IMR-90 (cell line): ENCODE data around the gene TCFL5. TPM values are rescaled to one million over a fixed set of nuclear protein-coding genes. Genes with fewer than 3 reads are reported as not detected.

Experiments used
- ATAC-seq: fragments of 200-7000 bp; cut with Tn5 transposase; 2 replicates; pipeline ENCODE4 v1.9.1; 2020; ENCODE audit warnings: low read depth, mild to moderate bottlenecking, moderate library complexity
- BruUV-seq: library from RNA; stranded (reverse); fragments of 400-500 nt; replicated peaks from 2 replicates; lab custom pipeline; 2021; lab: Mats Ljungman, UMichigan
- CTCF ChIA-PET: fragments of 300-600 bp; formaldehyde crosslinking; extraction: SDS; loops from one replicate; lab custom pipeline; 2021; ENCODE audit warnings: antibody characterized with exemption; lab: Yijun Ruan, JAX
- POLR2A ChIA-PET: fragments of 300-600 bp; sonication (Branson Sonifier 250); formaldehyde crosslinking; loops from one replicate; lab custom pipeline; 2022; ENCODE audit warnings: antibody characterized with exemption; ENCODE audit not compliant: unreplicated experiment; lab: Charles Lee
- DNase-seq: peaks from one replicate; pipeline ENCODE4 v3.0.0; 2013
- H2AFZ ChIP-seq: replicated peaks from 2 replicates; pipeline ENCODE3; 2013; ENCODE audit warnings: low read length, mild to moderate bottlenecking; ENCODE audit not compliant: poor library complexity
- H2AK5ac ChIP-seq: 2 replicates; pipeline ENCODE4 v1.6.1; 2013; ENCODE audit warnings: low read depth, low read length, inconsistent platforms
- H2AK9ac ChIP-seq: replicated peaks from 2 replicates; pipeline ENCODE3; 2013; ENCODE audit warnings: mild to moderate bottlenecking, low read depth, low read length, moderate library complexity; ENCODE audit not compliant: poor library complexity
- H2BK120ac ChIP-seq: 2 replicates; pipeline ENCODE4 v1.6.1; 2013; ENCODE audit warnings: low read depth, low read length, inconsistent platforms
- H2BK15ac ChIP-seq: 3 replicates; pipeline ENCODE4 v1.6.1; 2013; ENCODE audit warnings: low read depth, low read length, inconsistent platforms
- H2BK20ac ChIP-seq: 2 replicates; pipeline ENCODE4 v1.6.1; 2013; ENCODE audit warnings: low read depth, mild to moderate bottlenecking, inconsistent platforms, low read length, moderate library complexity
- H2BK5ac ChIP-seq: 2 replicates; pipeline ENCODE4 v1.6.1; 2013; ENCODE audit warnings: mild to moderate bottlenecking, low read depth, low read length, inconsistent platforms; ENCODE audit not compliant: poor library complexity, severe bottlenecking
- H3K14ac ChIP-seq: replicated peaks from 2 replicates; pipeline ENCODE4 v1.6.1; 2013; ENCODE audit warnings: low read depth, low read length, inconsistent platforms
- H3K18ac ChIP-seq: 2 replicates; pipeline ENCODE4 v1.6.1; 2013; ENCODE audit warnings: low read depth, low read length, control low read depth
- H3K23ac ChIP-seq: 2 replicates; pipeline ENCODE4 v1.6.1; 2013; ENCODE audit warnings: low read depth, low read length, inconsistent platforms
- H3K27ac ChIP-seq: 2 replicates; pipeline ENCODE4 v1.5.1; 2013; ENCODE audit warnings: mild to moderate bottlenecking, control low read depth, low read length; ENCODE audit not compliant: insufficient read depth
- H3K27me3 ChIP-seq: 2 replicates; pipeline ENCODE4 v1.6.1; 2013; ENCODE audit warnings: low read length; ENCODE audit not compliant: control insufficient read depth, insufficient read depth
- H3K36me3 ChIP-seq: 2 replicates; pipeline ENCODE4 v1.6.1; 2013; ENCODE audit warnings: low read length, mixed read lengths; ENCODE audit not compliant: control insufficient read depth, insufficient read depth
- H3K4ac ChIP-seq: 2 replicates; pipeline ENCODE4 v1.6.1; 2013; ENCODE audit warnings: low read depth, low read length, inconsistent platforms
- H3K4me1 ChIP-seq: 2 replicates; pipeline ENCODE4 v1.6.1; 2013; ENCODE audit warnings: low read length, mixed read lengths; ENCODE audit not compliant: control insufficient read depth, insufficient read depth
- H3K4me2 ChIP-seq: 2 replicates; pipeline ENCODE4 v1.6.1; 2013; ENCODE audit warnings: low read depth, mild to moderate bottlenecking, control low read depth, low read length, moderate library complexity
- H3K4me3 ChIP-seq: 2 replicates; pipeline ENCODE4 v1.5.1; 2013; ENCODE audit warnings: low read depth, mild to moderate bottlenecking, control low read depth, low read length, moderate library complexity; ENCODE audit not compliant: insufficient read depth
- H3K56ac ChIP-seq: 2 replicates; pipeline ENCODE4 v1.6.1; 2013; ENCODE audit warnings: low read length, inconsistent platforms; ENCODE audit not compliant: insufficient read depth; ENCODE audit errors: extremely low read depth
- H3K79me1 ChIP-seq, 2 experiments: 2 replicates each; pipeline ENCODE4 v1.6.1; 2013; ENCODE audit warnings: low read length in 2 of 2, inconsistent platforms in 1 of 2, low read depth in 1 of 2
- H3K9ac ChIP-seq: 2 replicates; pipeline ENCODE4 v1.6.1; 2013; ENCODE audit warnings: low read depth, low read length, control low read depth
- H3K9me1 ChIP-seq: 2 replicates; pipeline ENCODE4 v1.6.1; 2013; ENCODE audit warnings: low read length, inconsistent platforms; ENCODE audit not compliant: insufficient read depth
- H3K9me3 ChIP-seq: 2 replicates; pipeline ENCODE4 v1.6.1; 2013; ENCODE audit warnings: low read length; ENCODE audit not compliant: control insufficient read depth, insufficient read depth
- H4K20me1 ChIP-seq: 2 replicates; pipeline ENCODE4 v1.6.1; 2013; ENCODE audit warnings: low read length, inconsistent platforms; ENCODE audit not compliant: insufficient read depth
- H4K5ac ChIP-seq: 2 replicates; pipeline ENCODE4 v1.6.1; 2013; ENCODE audit warnings: mild to moderate bottlenecking, low read depth, low read length, control low read depth
- H4K8ac ChIP-seq, 2 experiments: 2 replicates each; pipeline ENCODE4 v1.6.1; 2013; ENCODE audit warnings: low read depth in 2 of 2, low read length in 2 of 2, control low read depth in 1 of 2, inconsistent platforms in 1 of 2
- H4K91ac ChIP-seq: 2 replicates; pipeline ENCODE4 v1.6.1; 2013; ENCODE audit warnings: low read depth, low read length, inconsistent platforms; ENCODE audit not compliant: insufficient read depth
- BHLHE40 ChIP-seq: fragments of 150-350 bp; IDR thresholded peaks from 2 replicates; pipeline ENCODE4 v1.6.1; 2016; ENCODE audit warnings: mild to moderate bottlenecking, low read depth, low read length
- POLR2A ChIP-seq: IDR thresholded peaks from 2 replicates; pipeline ENCODE4 v1.6.1; 2012; ENCODE audit warnings: mild to moderate bottlenecking, low read depth, low read length
- RAD21 ChIP-seq: IDR thresholded peaks from 2 replicates; pipeline ENCODE4 v1.6.1; 2012; ENCODE audit warnings: low read length, improper control_type of control experiment
- RFX5 ChIP-seq: IDR thresholded peaks from 2 replicates; pipeline ENCODE4 v1.8.0; 2012; ENCODE audit warnings: low read depth, mild to moderate bottlenecking, low read length, moderate library complexity
- USF2 ChIP-seq: fragments of 150-350 bp; IDR thresholded peaks from 2 replicates; pipeline ENCODE4 v1.6.1; 2017; ENCODE audit warnings: mild to moderate bottlenecking, antibody characterized with exemption, low read length, low read depth
- WGBS, 2 experiments: methylation state at CpG; one replicate each; pipeline versions ENCODE4 v1.1.5 to v1.1.7; 2013; ENCODE audit warnings: missing lambda C conversion rate in 2 of 2; ENCODE audit not compliant: insufficient read length in 1 of 2; ENCODE audit errors: extremely low coverage in 2 of 2; 5-methylcytosine and 5-hydroxymethylcytosine counted together
- dilution Hi-C: fragments of 300-500 bp; cut with HindIII; formaldehyde crosslinking; loops from one replicate; pipeline ENCODE4 v1.14.3; 2018; ENCODE audit warnings: low sequenced_read_pairs; ENCODE audit not compliant: unreplicated experiment
- in situ Hi-C: fragments of 300-500 bp; cut with MboI; formaldehyde crosslinking; loops from 3 replicates; pipeline ENCODE4 v1.14.3; 2019; ENCODE audit warnings: low sequenced_read_pairs, inconsistent platforms, mixed read lengths
- intact Hi-C: fragments of 100-400 bp; cut with micrococcal nuclease; formaldehyde crosslinking; loops from 2 replicates; pipeline ENCODE4 v1.10.0; 2022
- polyA plus RNA-seq, 3 experiments: library from polyadenylated mRNA; depleted of rRNA; stranded (reverse); fragments of >200 nt; gene quantifications; 2 replicates each; pipeline ENCODE4 v1.2.3, GENCODE V29; 2012; ENCODE audit warnings: low replicate concordance in 1 of 3
- total RNA-seq: library from RNA; depleted of rRNA; stranded (reverse); fragments of >200 nt; gene quantifications from 2 replicates; pipeline ENCODE4 v1.2.3, GENCODE V29; 2012
- TF ChIP-seq, protein P1 (sequence below): fragments of 150-350 bp; IDR thresholded peaks from 2 replicates; pipeline ENCODE4 v1.6.1; 2016; ENCODE audit warnings: low read depth, mild to moderate bottlenecking, low read length, moderate library complexity, borderline replicate concordance

Gene TCFL5
- total and polyA plus RNA-seq, 2 of the 4 experiments (the other 2 are of a cell fraction) = 6.0 to 8.2 TPM

GRCh38 chr20:62812181-62812906 lies 49.3 kb downstream of the TCFL5 start:
- H3K9ac ChIP-seq = no peak overlapping the region
- no peak overlapping the region for H3K18ac ChIP-seq
- WGBS, 2 experiments = 93% methylated on average over 10 of the region's 43 CpGs; no CpG with 5 or more reads in 1 of the 2 experiments
- H4K8ac ChIP-seq = no peak overlapping the region
- no peak overlapping the region for H3K23ac ChIP-seq
- H3K4me3 ChIP-seq = no peak overlapping the region
- H3K4ac ChIP-seq = no peak overlapping the region
- in situ Hi-C loops = no loop called here
- ATAC-seq (no peak), DNase-seq (no peak)
- H4K5ac ChIP-seq = no peak overlapping the region
- no peak overlapping the region for H2BK120ac ChIP-seq
- no peak overlapping the region for H4K91ac ChIP-seq
- intact Hi-C loops = no loop called here
- peaks cover 15 to 25% of the 10 kb centered on the region in 2 experiments for H3K79me1 ChIP-seq
- H2BK5ac ChIP-seq = no peak overlapping the region
- H3K4me1 ChIP-seq = peaks cover 8% of the 10 kb centered on the region; the same call in 1 of the 2 replicates
- no peak overlapping the region for H2AFZ ChIP-seq
- H2BK15ac ChIP-seq = no peak overlapping the region
- no TSS peak for BruUV-seq
- H3K56ac ChIP-seq = no peak overlapping the region
- H4K20me1 ChIP-seq = peaks cover 39% of the 10 kb centered on the region
- H3K9me1 ChIP-seq = no peaks in the 10 kb centered on the region
- CTCF ChIA-PET = no interaction called here
- H3K14ac ChIP-seq = no peak overlapping the region
- H3K9me3 ChIP-seq = no peaks in the 10 kb centered on the region
- no peak overlapping the region for H2AK5ac ChIP-seq
- no peak overlapping the region for H2BK20ac ChIP-seq
- H3K27me3 ChIP-seq = peaks cover 18% of the 10 kb centered on the region
- no peak for TF ChIP-seq POLR2A
- TF ChIP-seq RFX5 = no peak
- TF ChIP-seq, protein P1, sequence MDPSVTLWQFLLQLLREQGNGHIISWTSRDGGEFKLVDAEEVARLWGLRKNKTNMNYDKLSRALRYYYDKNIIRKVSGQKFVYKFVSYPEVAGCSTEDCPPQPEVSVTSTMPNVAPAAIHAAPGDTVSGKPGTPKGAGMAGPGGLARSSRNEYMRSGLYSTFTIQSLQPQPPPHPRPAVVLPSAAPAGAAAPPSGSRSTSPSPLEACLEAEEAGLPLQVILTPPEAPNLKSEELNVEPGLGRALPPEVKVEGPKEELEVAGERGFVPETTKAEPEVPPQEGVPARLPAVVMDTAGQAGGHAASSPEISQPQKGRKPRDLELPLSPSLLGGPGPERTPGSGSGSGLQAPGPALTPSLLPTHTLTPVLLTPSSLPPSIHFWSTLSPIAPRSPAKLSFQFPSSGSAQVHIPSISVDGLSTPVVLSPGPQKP = no peak
- TF ChIP-seq BHLHE40 = no peak
- TF ChIP-seq RAD21 = no peak
- TF ChIP-seq USF2 = no peak
- dilution Hi-C loops = no loop called here
- POLR2A ChIA-PET = no interaction called here
- H3K27ac ChIP-seq = no peak overlapping the region
- H2AK9ac ChIP-seq = no peak overlapping the region
- H3K4me2 ChIP-seq = no peak overlapping the region
- H3K36me3 ChIP-seq = peaks cover 47% of the 10 kb centered on the region
